Skeletal muscle tissue (tissue), 4 donors: Measurements from ENCODE around the gene CXADR. TPM values are rescaled to one million over a fixed set of nuclear protein-coding genes. Genes with fewer than 3 reads are reported as not detected.

Experiments
- H3K27ac ChIP-seq: one replicate; pipeline ENCODE4 v1.7.0; 2013; ENCODE audit warnings: mild to moderate bottlenecking, low read depth, low read length, inconsistent platforms
- H3K27me3 ChIP-seq, 3 donors: one replicate each; pipeline ENCODE4 v1.7.0; 2013; ENCODE audit warnings: low read length in 3 of 3; ENCODE audit not compliant: control insufficient read depth in 3 of 3, insufficient read depth in 3 of 3
- H3K36me3 ChIP-seq, 3 donors: one replicate each; pipeline ENCODE4 v1.7.0; 2013; ENCODE audit warnings: low read length in 3 of 3; ENCODE audit not compliant: control insufficient read depth in 3 of 3, insufficient read depth in 3 of 3
- H3K4me1 ChIP-seq, 3 donors: one replicate each; pipeline ENCODE4 v1.7.0; 2013; ENCODE audit warnings: low read length in 3 of 3, mild to moderate bottlenecking in 3 of 3; ENCODE audit not compliant: control insufficient read depth in 3 of 3, insufficient read depth in 3 of 3
- H3K4me3 ChIP-seq, 3 donors: one replicate each; pipeline ENCODE4 v1.7.0; 2013; ENCODE audit warnings: low read length in 3 of 3
- H3K9ac ChIP-seq, 3 donors: one replicate each; pipeline ENCODE4 v1.7.0; 2013; ENCODE audit warnings: low read length in 3 of 3, mild to moderate bottlenecking in 3 of 3, moderate library complexity in 2 of 3, low read depth in 1 of 3
- H3K9me3 ChIP-seq, 3 donors: one replicate each; pipeline ENCODE4 v1.7.0; 2013; ENCODE audit warnings: low read length in 3 of 3; ENCODE audit not compliant: control insufficient read depth in 3 of 3
- total RNA-seq: library from RNA; depleted of rRNA; stranded (reverse); fragments of >200 nt; gene quantifications from one replicate; pipeline ENCODE4 v1.2.3, GENCODE V29; 2014
- donor health status: Osteomylitis.

CXADR gene
- total RNA-seq, 1 donor from 2014 or later, result 0.52 TPM

DNA sequence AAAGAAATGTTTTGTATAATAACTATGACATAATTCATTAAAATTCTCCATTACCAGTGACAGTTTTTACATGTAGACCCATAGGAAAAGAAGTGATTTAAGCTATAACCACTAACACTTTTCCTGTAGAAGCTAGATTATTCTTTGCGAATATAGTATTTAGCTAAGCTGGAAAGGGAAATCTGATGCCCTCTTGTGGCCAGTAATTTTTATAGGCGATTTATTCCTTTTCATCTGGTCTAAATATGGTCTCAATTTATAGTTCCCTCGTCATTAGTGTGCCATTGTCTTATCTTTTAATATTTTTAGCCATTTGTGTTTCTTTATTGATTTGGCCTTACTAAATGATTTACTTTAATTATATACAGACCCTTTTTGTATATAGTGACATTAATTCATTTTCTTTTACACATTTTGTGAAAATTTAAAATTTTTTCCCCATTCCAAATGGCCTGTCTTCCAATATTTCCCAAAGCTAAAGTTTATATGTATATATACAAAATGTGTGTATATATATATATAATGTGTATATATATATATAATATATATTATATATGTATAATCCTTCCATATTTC lies 73.1 kb downstream of the CXADR start:
- Histone ChIP-seq H3K9ac (no peak overlapping the region), H3K27me3 (no peaks in the 10 kb centered on the region), H3K9me3 (no peaks in the 10 kb centered on the region), H3K36me3 (no peaks in the 10 kb centered on the region), H3K4me3 (no peak overlapping the region), H3K27ac (no peak overlapping the region), H3K4me1 (no peaks in the 10 kb centered on the region)

DNA sequence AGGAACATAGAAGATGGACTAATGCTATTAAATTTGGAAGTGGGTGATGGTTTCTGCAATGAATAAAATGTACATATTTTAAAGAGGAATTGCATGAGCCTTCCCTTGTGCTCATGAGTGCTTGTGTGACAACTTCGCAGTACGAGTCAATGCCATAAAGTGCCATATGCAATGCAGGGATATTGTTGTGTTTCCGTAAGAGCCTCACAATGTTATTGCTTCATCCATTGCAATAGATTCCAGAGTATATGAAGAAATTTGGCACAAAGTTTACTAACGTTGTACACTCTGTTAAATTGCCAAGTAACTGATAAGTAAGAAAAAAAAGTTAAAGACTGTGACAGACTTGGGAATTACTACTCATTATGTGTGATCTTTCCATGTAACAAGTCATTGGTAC lies 77.6 kb downstream of the CXADR start:
- Histone ChIP-seq H3K36me3 (peaks cover 0 to 5% (median 2%) of the 10 kb centered on the region in 3 donors), H3K27ac (no peak overlapping the region)

DNA sequence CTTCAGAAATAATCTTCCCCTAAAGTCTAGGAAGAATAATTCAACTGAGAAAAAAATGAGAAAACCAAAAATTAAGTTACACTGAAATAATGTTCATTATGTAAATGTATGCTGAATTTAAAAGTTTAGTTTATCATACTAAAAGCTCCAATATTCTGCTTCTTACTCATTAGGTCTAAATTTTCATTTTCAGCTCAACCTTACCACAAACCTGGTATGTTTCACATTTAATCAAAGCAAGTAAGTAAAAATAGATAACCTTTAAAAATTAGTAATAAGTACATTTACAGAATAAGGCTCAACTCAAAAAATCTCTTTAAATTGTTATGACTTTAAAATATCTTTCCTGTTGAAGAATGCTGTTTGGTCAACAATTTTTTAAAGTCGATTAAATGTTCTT lies 84.8 kb downstream of the CXADR start:
- no peaks in the 10 kb centered on the region for H3K9me3 ChIP-seq
- peaks cover 0 to 12% (median 2%) of the 10 kb centered on the region in 3 donors for H3K36me3 ChIP-seq
- H3K4me3 ChIP-seq, result no peak overlapping the region

More for the DNA sequence above, 77.6 kb downstream of the CXADR start:
- Histone ChIP-seq H3K9ac (no peak overlapping the region), H3K27me3 (no peaks in the 10 kb centered on the region), H3K9me3 (no peaks in the 10 kb centered on the region), H3K4me1 (no peaks in the 10 kb centered on the region), H3K4me3 (no peak overlapping the region)

DNA sequence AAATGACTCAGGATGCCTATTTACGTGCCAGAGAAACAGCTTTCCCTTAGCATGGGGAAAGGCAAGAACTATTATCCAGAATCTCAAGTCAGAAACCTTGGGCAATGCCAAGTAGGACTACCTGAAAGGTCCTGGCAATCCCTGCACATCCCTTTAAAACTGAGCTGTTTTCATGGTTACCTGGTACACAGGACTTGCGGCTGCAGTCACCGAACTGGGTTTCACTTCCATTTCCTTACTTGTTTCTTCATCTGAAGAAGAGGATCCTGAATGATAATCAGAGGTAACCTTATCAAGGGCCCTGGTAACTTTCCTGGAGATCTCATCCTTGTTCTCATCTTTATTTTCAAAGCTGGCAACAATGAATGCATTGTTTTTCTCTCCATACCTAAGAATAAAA lies 85.6 kb downstream of the CXADR start:
- Histone ChIP-seq H3K4me1 (no peaks in the 10 kb centered on the region), H3K9ac (no peak overlapping the region), H3K27ac (no peak overlapping the region), H3K36me3 (peaks cover 0 to 14% (median 2%) of the 10 kb centered on the region in 3 donors), H3K9me3 (no peaks in the 10 kb centered on the region), H3K4me3 (no peak overlapping the region), H3K27me3 (no peaks in the 10 kb centered on the region)

More for the DNA sequence above, 84.8 kb downstream of the CXADR start:
- Histone ChIP-seq H3K4me1 (no peaks in the 10 kb centered on the region), H3K27me3 (no peaks in the 10 kb centered on the region), H3K9ac (no peak overlapping the region), H3K27ac (no peak overlapping the region)

DNA sequence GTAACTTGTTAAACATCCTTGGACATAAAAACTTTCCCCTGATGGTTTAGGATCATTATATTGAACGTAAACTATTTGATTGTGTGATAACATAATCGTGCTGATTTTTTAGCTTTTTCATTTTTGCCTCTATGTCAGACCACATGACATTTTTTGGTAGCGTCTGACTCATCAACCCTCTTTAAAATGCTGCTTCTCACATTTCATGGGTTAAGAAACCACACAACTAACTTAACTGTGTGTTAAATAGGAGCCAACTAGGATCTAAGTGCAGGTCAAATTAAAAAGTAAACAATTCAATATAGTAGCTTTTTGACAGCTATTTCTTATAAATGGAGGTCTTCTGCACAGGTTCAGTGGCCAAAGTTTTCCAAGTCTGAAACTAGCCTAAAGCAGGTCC lies 90.0 kb downstream of the CXADR start:
- Histone ChIP-seq H3K36me3 (peaks cover 0 to 11% (median 0%) of the 10 kb centered on the region in 3 donors), H3K4me1 (no peaks in the 10 kb centered on the region), H3K9ac (no peak overlapping the region), H3K27me3 (no peaks in the 10 kb centered on the region), H3K9me3 (no peaks in the 10 kb centered on the region), H3K4me3 (no peak overlapping the region), H3K27ac (no peak overlapping the region)

DNA sequence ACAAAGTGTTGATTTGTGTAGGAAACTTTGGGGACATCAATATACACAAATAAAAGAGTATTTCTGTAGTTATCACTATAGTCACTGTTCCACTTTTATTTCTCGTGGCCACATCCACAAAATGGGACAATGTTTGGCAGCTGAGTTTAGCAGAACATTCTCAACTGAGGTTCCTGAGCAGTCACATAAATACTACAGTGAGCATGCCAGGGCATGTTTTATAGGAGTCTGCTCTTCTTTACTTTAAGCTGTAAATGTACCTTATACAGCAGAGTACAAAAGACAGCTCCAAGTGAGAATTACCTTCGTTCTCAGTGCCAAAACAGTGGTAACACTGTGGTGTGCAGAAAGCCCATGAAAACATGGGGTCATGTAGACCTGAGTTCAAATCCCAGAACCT lies 94.8 kb downstream of the CXADR start:
- Histone ChIP-seq H3K27ac (no peak overlapping the region), H3K4me3 (no peak overlapping the region), H3K4me1 (peaks cover 0 to 5% (median 3%) of the 10 kb centered on the region in 3 donors), H3K9me3 (no peaks in the 10 kb centered on the region), H3K9ac (no peak overlapping the region), H3K27me3 (peaks cover 0 to 10% (median 9%) of the 10 kb centered on the region in 3 donors), H3K36me3 (peaks cover 0 to 4% (median 0%) of the 10 kb centered on the region in 3 donors)

DNA sequence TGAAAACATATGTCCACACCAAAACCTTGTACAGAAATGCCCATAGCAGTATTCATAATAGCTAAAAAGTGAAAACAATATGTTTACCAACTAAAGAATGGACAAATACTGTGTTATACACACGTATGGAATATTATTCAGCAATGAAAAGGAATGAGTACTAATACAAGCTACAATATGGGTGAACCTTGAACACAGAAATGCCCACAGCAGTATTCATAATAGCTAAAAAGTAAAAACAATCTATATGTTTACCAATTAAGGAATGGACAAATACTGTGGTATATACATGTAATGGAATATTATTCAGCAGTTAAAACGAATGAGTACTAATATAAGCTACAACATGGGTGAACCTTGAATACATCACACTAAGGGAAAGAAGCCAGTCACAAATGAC lies 96.8 kb downstream of the CXADR start:
- Histone ChIP-seq H3K4me3 (no peak overlapping the region), H3K27me3 (peaks cover 0 to 14% (median 12%) of the 10 kb centered on the region in 3 donors), H3K9ac (no peak overlapping the region), H3K36me3 (no peaks in the 10 kb centered on the region), H3K4me1 (peaks cover 0 to 5% (median 3%) of the 10 kb centered on the region in 3 donors), H3K27ac (no peak overlapping the region), H3K9me3 (no peaks in the 10 kb centered on the region)

DNA sequence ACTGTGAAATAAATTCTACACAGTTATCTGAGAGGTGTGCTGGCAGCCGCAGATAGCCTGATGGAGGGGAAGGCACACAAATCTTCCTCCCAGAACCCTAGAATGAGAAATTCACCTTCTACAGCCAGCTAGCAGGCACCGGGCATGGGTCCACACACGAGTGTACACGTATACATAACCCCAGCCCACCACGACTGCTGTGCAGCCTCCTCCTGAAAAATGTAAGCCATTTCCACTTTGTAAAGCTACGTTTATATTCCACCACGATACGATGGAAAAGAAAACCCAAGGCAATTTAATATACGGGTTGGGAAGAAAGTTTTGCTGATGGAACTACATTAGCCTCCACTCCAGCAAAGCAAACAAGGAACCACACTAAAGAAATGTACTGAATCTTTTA lies 98.1 kb downstream of the CXADR start:
- H3K27ac ChIP-seq, result peak overlapping the region; percentile 72
- H3K4me3 ChIP-seq, result peak overlapping the region in 2 of 3 donors; percentile 74 to 80
- H3K9ac ChIP-seq, result no peak overlapping the region
- no peaks in the 10 kb centered on the region for H3K36me3 ChIP-seq
- H3K4me1 ChIP-seq, result peaks cover 0 to 5% (median 3%) of the 10 kb centered on the region in 3 donors
- H3K27me3 ChIP-seq, result peaks cover 0 to 14% (median 12%) of the 10 kb centered on the region in 3 donors
- no peaks in the 10 kb centered on the region for H3K9me3 ChIP-seq

DNA sequence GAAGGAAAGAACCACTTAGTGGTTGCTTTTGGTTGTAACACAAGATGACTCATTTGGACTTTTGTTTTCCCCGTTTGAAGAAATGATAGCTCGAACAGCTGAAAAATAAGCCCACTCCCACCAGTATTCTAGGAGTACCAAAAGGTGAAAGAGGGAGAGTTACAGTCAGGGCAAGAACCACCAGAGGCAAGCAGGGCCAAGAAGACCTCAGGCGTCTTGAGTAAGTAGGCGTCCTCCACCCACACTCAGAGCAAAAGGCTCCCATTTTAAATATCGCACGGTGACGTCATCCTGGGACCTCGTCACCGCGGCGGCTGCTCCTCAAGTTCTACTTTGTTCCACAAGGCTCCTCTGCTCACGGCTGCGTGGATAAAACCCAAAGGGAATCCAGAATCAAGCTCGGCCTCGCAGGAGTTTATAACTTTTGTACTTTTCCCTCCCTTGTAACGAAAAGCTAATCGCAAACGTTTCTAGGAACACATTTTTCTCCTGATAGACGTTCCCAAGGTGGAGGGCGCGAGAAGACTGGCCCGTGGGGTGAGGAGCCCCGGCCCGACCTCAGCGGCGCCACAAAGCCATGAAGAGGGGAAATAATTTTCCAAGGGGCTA lies 98.7 kb downstream of the CXADR start:
- Histone ChIP-seq H3K36me3 (no peaks in the 10 kb centered on the region), H3K27me3 (peaks cover 0 to 14% (median 12%) of the 10 kb centered on the region in 3 donors), H3K27ac (peak overlapping the region; percentile 72), H3K9me3 (no peaks in the 10 kb centered on the region), H3K4me1 (peaks cover 0 to 5% (median 3%) of the 10 kb centered on the region in 3 donors), H3K9ac (peak overlapping the region; percentile 68 to 76 (median 74)), H3K4me3 (peak overlapping the region; percentile 71 to 80 (median 74))

DNA sequence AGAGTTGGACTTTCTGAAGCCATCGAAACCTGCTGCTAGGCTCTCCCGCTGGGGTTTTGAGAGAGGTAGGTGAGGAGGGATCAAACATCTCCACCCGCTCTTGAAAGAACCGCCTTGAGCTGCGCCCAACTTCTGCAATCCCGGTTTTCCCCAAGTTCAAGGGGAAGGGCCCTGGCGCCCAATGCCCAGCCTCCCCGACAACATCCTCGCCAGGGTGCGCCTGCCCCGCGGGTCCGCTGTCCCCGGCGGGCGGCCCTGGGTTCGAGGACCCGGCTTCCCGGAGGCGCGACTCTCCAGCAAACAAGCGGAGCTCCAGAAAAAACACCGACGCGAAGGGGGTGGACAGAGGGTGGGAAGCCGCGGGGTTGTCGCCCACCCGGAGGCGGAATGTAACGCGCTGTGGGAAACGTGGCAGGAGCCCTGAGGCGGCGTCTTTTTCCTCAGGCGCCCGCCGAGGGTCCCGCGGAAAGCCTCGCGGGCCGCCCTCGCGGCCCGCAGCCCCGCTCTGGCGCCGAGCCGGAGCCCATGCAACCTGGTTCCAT lies 99.3 kb downstream of the CXADR start:
- Histone ChIP-seq H3K9me3 (no peaks in the 10 kb centered on the region), H3K9ac (peak overlapping the region; percentile 68 to 76 (median 74)), H3K27me3 (peaks cover 0 to 14% (median 12%) of the 10 kb centered on the region in 3 donors), H3K4me1 (peaks cover 0 to 5% (median 3%) of the 10 kb centered on the region in 3 donors), H3K36me3 (no peaks in the 10 kb centered on the region), H3K4me3 (peak overlapping the region; percentile 71 to 80 (median 74)), H3K27ac (peak overlapping the region; percentile 72)
